ENCODE measurements around the gene VPS13D.

Gene VPS13D

GRCh38 chr1:12229386-12229834 is 420 bp upstream of the VPS13D start:
- DNase-seq: no peak

GRCh38 chr1:12230549-12231275 is 882 bp downstream of the VPS13D start:
- DNase-seq: peak; percentile 23

GRCh38 chr1:12231276-12231595 is 1.4 kb downstream of the VPS13D start:
- no peak for DNase-seq

GRCh38 chr1:12232221-12232620 is 2.4 kb downstream of the VPS13D start:
- no peak for DNase-seq

GRCh38 chr1:12244078-12244477 is 14.2 kb downstream of the VPS13D start:
- DNase-seq: peak; percentile 41

GRCh38 chr1:12244585-12244984 is 14.8 kb downstream of the VPS13D start:
- DNase-seq: no peak

GRCh38 chr1:12245116-12245515 is 15.3 kb downstream of the VPS13D start:
- DNase-seq: no peak

- DNase-seq: no peak
Observed at GRCh38 chr1:12245733-12246132, 15.9 kb downstream of the VPS13D start.

GRCh38 chr1:12246584-12246983 is 16.8 kb downstream of the VPS13D start:
- DNase-seq: no peak

- DNase-seq: no peak
Observed at GRCh38 chr1:12249181-12249580, 19.4 kb downstream of the VPS13D start.

- DNase-seq: no peak
Observed at GRCh38 chr1:12249748-12250147, 19.9 kb downstream of the VPS13D start.

- DNase-seq: no peak
Observed at GRCh38 chr1:12251442-12251841, 21.6 kb downstream of the VPS13D start.

GRCh38 chr1:12255913-12256312 is 26.1 kb downstream of the VPS13D start:
- no peak for DNase-seq

GRCh38 chr1:12258272-12258671 is 28.4 kb downstream of the VPS13D start:
- no peak for DNase-seq

GRCh38 chr1:12269351-12269750 is 39.5 kb downstream of the VPS13D start:
- DNase-seq: no peak

GRCh38 chr1:12271033-12271432 is 41.2 kb downstream of the VPS13D start:
- DNase-seq: no peak

- DNase-seq: no peak
Observed at GRCh38 chr1:12272770-12273169, 42.9 kb downstream of the VPS13D start.

GRCh38 chr1:12275370-12275769 is 45.5 kb downstream of the VPS13D start:
- peak; percentile 51 for DNase-seq

- DNase-seq: peak; percentile 28
Observed at GRCh38 chr1:12276225-12276624, 46.4 kb downstream of the VPS13D start.

GRCh38 chr1:12279003-12279402 is 49.2 kb downstream of the VPS13D start:
- no peak for DNase-seq

GRCh38 chr1:12279728-12280464 is 50.1 kb downstream of the VPS13D start:
- DNase-seq: no peak

GRCh38 chr1:12282142-12282541 is 52.3 kb downstream of the VPS13D start:
- no peak for DNase-seq

GRCh38 chr1:12284486-12284885 is 54.7 kb downstream of the VPS13D start:
- DNase-seq: no peak

GRCh38 chr1:12285496-12286143 is 55.8 kb downstream of the VPS13D start:
- no peak for DNase-seq
